Measurements from ENCODE around the gene ARAP2. TPM values are rescaled to one million over a fixed set of nuclear protein-coding genes. Genes with fewer than 3 reads are reported as not detected.

The ARAP2 gene
- total RNA-seq, 1 experiment from 2014 or later, result 12.5 TPM

DNA sequence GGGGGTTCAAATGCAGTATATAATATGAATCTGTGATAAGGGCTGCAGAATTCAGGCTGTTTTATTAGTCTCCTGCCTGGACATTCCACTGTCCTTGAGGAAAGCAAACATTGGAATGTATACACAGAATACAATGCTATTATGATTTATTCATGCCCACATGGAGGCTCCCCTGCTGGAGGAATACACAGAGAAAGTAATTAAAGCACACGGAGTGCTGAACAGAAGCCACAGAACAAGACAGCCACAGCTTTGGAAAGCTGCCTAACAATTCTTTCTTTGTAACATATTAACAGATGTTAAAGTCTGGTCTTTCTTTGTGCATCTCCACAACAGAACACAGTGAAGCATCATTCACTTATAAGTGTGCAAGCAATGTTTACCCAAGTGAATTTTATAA is 155.8 kb downstream of the ARAP2 start:
- H3K79me2 ChIP-seq (ENCODE audit: low read length), result no peaks in the 10 kb centered on the region
- H3F3A ChIP-seq (ENCODE audit: low read length, unreplicated experiment), result no peaks in the 10 kb centered on the region
- no peaks in the 10 kb centered on the region for H3K36me3 ChIP-seq (ENCODE audit: low read depth, low read length)
- H3K4me3 ChIP-seq (ENCODE audit: low read length), result no peak overlapping the region
- intact Hi-C loops (cut with micrococcal nuclease), result no loop called here
- H3K9me2 ChIP-seq (replicated peaks; ENCODE audit: low read length), result no peaks in the 10 kb centered on the region
- no TSS peak for BruUV-seq (replicated peaks)
- no peaks in the 10 kb centered on the region for H3K4me1 ChIP-seq (ENCODE audit: insufficient read depth, low read length)
- H3K4me2 ChIP-seq (ENCODE audit: low read length), result no peak overlapping the region
- H3K9me3 ChIP-seq (ENCODE audit: low read length), result no peaks in the 10 kb centered on the region
- H3K9ac ChIP-seq (ENCODE audit: low read length), result no peak overlapping the region
- no peak for TF ChIP-seq EZH2 (IDR thresholded peaks at IDR 0.05; ENCODE audit: low read length, unreplicated experiment)
- TF ChIP-seq, protein P1, sequence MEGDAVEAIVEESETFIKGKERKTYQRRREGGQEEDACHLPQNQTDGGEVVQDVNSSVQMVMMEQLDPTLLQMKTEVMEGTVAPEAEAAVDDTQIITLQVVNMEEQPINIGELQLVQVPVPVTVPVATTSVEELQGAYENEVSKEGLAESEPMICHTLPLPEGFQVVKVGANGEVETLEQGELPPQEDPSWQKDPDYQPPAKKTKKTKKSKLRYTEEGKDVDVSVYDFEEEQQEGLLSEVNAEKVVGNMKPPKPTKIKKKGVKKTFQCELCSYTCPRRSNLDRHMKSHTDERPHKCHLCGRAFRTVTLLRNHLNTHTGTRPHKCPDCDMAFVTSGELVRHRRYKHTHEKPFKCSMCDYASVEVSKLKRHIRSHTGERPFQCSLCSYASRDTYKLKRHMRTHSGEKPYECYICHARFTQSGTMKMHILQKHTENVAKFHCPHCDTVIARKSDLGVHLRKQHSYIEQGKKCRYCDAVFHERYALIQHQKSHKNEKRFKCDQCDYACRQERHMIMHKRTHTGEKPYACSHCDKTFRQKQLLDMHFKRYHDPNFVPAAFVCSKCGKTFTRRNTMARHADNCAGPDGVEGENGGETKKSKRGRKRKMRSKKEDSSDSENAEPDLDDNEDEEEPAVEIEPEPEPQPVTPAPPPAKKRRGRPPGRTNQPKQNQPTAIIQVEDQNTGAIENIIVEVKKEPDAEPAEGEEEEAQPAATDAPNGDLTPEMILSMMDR (conservative IDR thresholded peaks at IDR 0.05; ENCODE audit: low read depth, low read length), result no peak
- no peak for TF ChIP-seq EZH2phosphoT487 (IDR thresholded peaks at IDR 0.05; ENCODE audit: borderline replicate concordance, low read length)
- ATAC-seq (peak; percentile 63), DNase-seq (no peak)
- POLR2A ChIA-PET (ENCODE audit: unreplicated experiment), result no interaction called here
- no peaks in the 10 kb centered on the region for H3K27me3 ChIP-seq (ENCODE audit: low read length)
- CTCF ChIA-PET, result no interaction called here
- no peak overlapping the region for H2AFZ ChIP-seq (ENCODE audit: low read length)
- H3K27ac ChIP-seq (ENCODE audit: low read length), result no peak overlapping the region
- H4K20me1 ChIP-seq (ENCODE audit: low read length), result no peaks in the 10 kb centered on the region

GRCh38 chr4:36086261-36086786 is 158.0 kb downstream of the ARAP2 start:
- Histone ChIP-seq H2AFZ (ENCODE audit: low read length) (no peak overlapping the region), H3K79me2 (ENCODE audit: low read length) (no peaks in the 10 kb centered on the region), H3F3A (ENCODE audit: low read length, unreplicated experiment) (no peaks in the 10 kb centered on the region), H3K4me1 (ENCODE audit: insufficient read depth, low read length) (peaks cover under 1% of the 10 kb centered on the region; the same call in 1 of the 2 replicates), H3K27ac (ENCODE audit: low read length) (no peak overlapping the region), H3K36me3 (ENCODE audit: low read depth, low read length) (no peaks in the 10 kb centered on the region), H4K20me1 (ENCODE audit: low read length) (no peaks in the 10 kb centered on the region), H3K4me2 (ENCODE audit: low read length) (no peak overlapping the region), H3K9me2 (replicated peaks; ENCODE audit: low read length) (no peaks in the 10 kb centered on the region), H3K9ac (ENCODE audit: low read length) (no peak overlapping the region), H3K27me3 (ENCODE audit: low read length) (no peaks in the 10 kb centered on the region), H3K9me3 (ENCODE audit: low read length) (no peaks in the 10 kb centered on the region), H3K4me3 (ENCODE audit: low read length) (no peak overlapping the region)
- ATAC-seq, result no peak
- no TSS peak for BruUV-seq (replicated peaks)
- no peak for DNase-seq
- intact Hi-C loops (cut with micrococcal nuclease), result no loop called here
- CTCF ChIA-PET, result no interaction called here
- TF ChIP-seq EZH2 (IDR thresholded peaks at IDR 0.05; ENCODE audit: low read length, unreplicated experiment) (no peak), EZH2phosphoT487 (IDR thresholded peaks at IDR 0.05; ENCODE audit: borderline replicate concordance, low read length) (no peak)
- TF ChIP-seq, protein P1 (conservative IDR thresholded peaks at IDR 0.05; ENCODE audit: low read depth, low read length), result no peak
- POLR2A ChIA-PET (ENCODE audit: unreplicated experiment), result no interaction called here

GRCh38 chr4:36082817-36083216 is 161.5 kb downstream of the ARAP2 start:
- no TSS peak for BruUV-seq (replicated peaks)
- H3F3A ChIP-seq (ENCODE audit: low read length, unreplicated experiment), result no peaks in the 10 kb centered on the region
- TF ChIP-seq EZH2 (IDR thresholded peaks at IDR 0.05; ENCODE audit: low read length, unreplicated experiment), result no peak
- no peaks in the 10 kb centered on the region for H3K36me3 ChIP-seq (ENCODE audit: low read depth, low read length)
- H3K4me3 ChIP-seq (ENCODE audit: low read length), result no peak overlapping the region
- H3K27me3 ChIP-seq (ENCODE audit: low read length), result no peaks in the 10 kb centered on the region
- DNase-seq (no peak), ATAC-seq (no peak)
- no peak overlapping the region for H3K4me2 ChIP-seq (ENCODE audit: low read length)
- H4K20me1 ChIP-seq (ENCODE audit: low read length), result no peaks in the 10 kb centered on the region
- H3K27ac ChIP-seq (ENCODE audit: low read length), result no peak overlapping the region
- POLR2A ChIA-PET (ENCODE audit: unreplicated experiment), result no interaction called here
- H2AFZ ChIP-seq (ENCODE audit: low read length), result no peak overlapping the region
- H3K79me2 ChIP-seq (ENCODE audit: low read length), result no peaks in the 10 kb centered on the region
- H3K4me1 ChIP-seq (ENCODE audit: insufficient read depth, low read length), result peaks cover 4% of the 10 kb centered on the region; the same call in 1 of the 2 replicates
- CTCF ChIA-PET, result no interaction called here
- H3K9ac ChIP-seq (ENCODE audit: low read length), result no peak overlapping the region
- no peaks in the 10 kb centered on the region for H3K9me2 ChIP-seq (replicated peaks; ENCODE audit: low read length)
- no peaks in the 10 kb centered on the region for H3K9me3 ChIP-seq (ENCODE audit: low read length)
- intact Hi-C loops (cut with micrococcal nuclease), result no loop called here

Measured in PC-3 (cell line).